Left ventricle myocardium inferior (tissue), 1 donor: ENCODE measurements around the gene SCARF1. TPM values are rescaled to one million over a fixed set of nuclear protein-coding genes. Genes with fewer than 3 reads are reported as not detected.

Source experiments
- DNase-seq: peaks from one replicate; pipeline ENCODE4 v3.0.0-alpha.2; 2020
- H3K27ac ChIP-seq: fragments of 200-600 bp; replicated peaks from 2 replicates; pipeline ENCODE4 v1.8.0; 2021
- H3K27me3 ChIP-seq: fragments of 200-600 bp; 2 replicates; pipeline ENCODE4 v1.8.0; 2021; ENCODE audit warnings: low read depth
- H3K36me3 ChIP-seq: fragments of 200-600 bp; 2 replicates; pipeline ENCODE4 v1.8.0; 2021
- H3K4me1 ChIP-seq: fragments of 200-600 bp; 2 replicates; pipeline ENCODE4 v1.8.0; 2021
- H3K4me3 ChIP-seq: fragments of 200-600 bp; 2 replicates; pipeline ENCODE4 v1.8.0; 2021; ENCODE audit warnings: mild to moderate bottlenecking, moderate library complexity
- H3K9me3 ChIP-seq: fragments of 200-600 bp; replicated peaks from 2 replicates; pipeline ENCODE4 v1.8.0; 2021
- CTCF ChIP-seq: fragments of 200-600 bp; IDR thresholded peaks from 2 replicates; pipeline ENCODE4 v1.8.0; 2021; ENCODE audit warnings: antibody characterized with exemption, mild to moderate bottlenecking, borderline replicate concordance
- intact Hi-C: fragments of 100-400 bp; cut with micrococcal nuclease; formaldehyde crosslinking; loops from one replicate; pipeline ENCODE4 v1.11.0; 2022
- total RNA-seq: library from RNA; stranded (reverse); fragmentation: NEBNext Ultra II Directional; extraction: Animal tissue kit (Norgen Biotek cat#: 25700); gene quantifications from one replicate; pipeline ENCODE4 v1.2.1, GENCODE V29; 2021
- donor health status: DM: no; HTN: yes; CAD: no; lungs with severe emphysema.

SCARF1 gene
- total RNA-seq, 1 donor from 2014 or later, result 12.2 TPM

DNA sequence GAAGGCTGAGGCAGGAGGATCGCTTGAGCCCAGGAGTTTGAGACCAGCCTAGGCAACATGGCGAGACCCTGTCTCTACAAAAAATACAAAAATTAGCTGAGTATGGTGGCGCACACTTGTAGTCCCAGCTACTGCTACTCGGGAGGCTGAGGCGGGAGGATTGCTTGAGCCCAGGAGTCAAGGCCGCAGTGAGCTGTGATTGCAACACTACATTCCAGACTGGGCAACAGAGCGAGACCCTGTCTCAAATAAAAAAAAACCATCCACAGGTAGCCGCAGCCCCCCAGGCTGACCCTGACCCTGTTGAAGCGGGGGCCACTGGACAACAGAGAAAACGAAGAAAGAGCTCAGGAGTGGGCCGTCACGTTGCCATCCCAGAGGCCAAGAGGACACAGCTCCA is 20.9 kb downstream of the SCARF1 start:
- H3K36me3 ChIP-seq, result no peaks in the 10 kb centered on the region
- H3K4me3 ChIP-seq, result no peak overlapping the region
- DNase-seq, result no peak
- H3K9me3 ChIP-seq, result no peaks in the 10 kb centered on the region
- intact Hi-C loops, result loop anchor here (10.0 kb wide), 1 partner anchor 50 kb away; no protein-coding TSS in a partner anchor
- H3K27ac ChIP-seq, result no peak overlapping the region
- no peaks in the 10 kb centered on the region for H3K27me3 ChIP-seq
- peaks cover 35% of the 10 kb centered on the region for H3K4me1 ChIP-seq
- TF ChIP-seq CTCF, result no peak

DNA sequence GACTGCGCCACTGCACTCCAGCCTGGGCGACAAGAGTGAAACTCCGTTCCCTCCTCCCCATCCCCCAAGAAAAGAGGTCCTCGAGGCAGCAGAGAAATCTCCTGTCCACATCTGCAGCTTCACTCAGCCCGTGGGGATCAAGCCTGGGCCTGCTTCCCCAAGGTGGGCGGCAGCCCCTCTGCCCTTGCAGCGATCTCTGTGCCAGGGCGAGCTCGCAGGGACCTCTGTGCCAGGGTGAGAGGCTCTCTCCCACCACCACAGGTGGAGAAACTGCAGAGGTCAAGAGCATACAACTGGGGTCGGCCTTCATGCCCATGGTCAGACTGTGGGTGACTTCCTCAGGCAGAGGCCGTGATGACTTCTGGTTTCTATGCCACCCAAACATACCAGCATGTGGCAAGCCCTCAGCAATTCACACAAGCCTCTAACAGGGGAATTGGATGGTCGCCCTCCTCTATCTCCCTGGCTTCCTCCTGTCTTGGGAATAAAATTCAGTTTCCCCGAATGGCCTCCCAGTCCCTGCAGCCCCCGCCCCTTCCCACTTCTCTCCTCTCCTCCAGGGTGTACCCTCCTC is 22.4 kb downstream of the SCARF1 start:
- H3K36me3 ChIP-seq, result no peaks in the 10 kb centered on the region
- H3K4me3 ChIP-seq, result no peak overlapping the region
- no peaks in the 10 kb centered on the region for H3K9me3 ChIP-seq
- no peaks in the 10 kb centered on the region for H3K27me3 ChIP-seq
- H3K27ac ChIP-seq, result no peak overlapping the region
- no peak for TF ChIP-seq CTCF
- intact Hi-C loops, result loop anchor here (10.0 kb wide), 1 partner anchor 48 kb away; no protein-coding TSS in a partner anchor
- DNase-seq, result no peak
- H3K4me1 ChIP-seq, result peaks cover 25% of the 10 kb centered on the region

- Histone ChIP-seq H3K9me3 (no peaks in the 10 kb centered on the region), H3K27me3 (no peaks in the 10 kb centered on the region), H3K27ac (no peak overlapping the region), H3K4me1 (peaks cover 16% of the 10 kb centered on the region), H3K36me3 (no peaks in the 10 kb centered on the region), H3K4me3 (no peak overlapping the region)
- no peak for DNase-seq
- TF ChIP-seq CTCF, result no peak
- intact Hi-C loops, result loop anchor here (10.0 kb wide), 1 partner anchor 47 kb away; no protein-coding TSS in a partner anchor
These were observed 24.1 kb downstream of the SCARF1 start for GRCh38 chr17:1621273-1621954.

DNA sequence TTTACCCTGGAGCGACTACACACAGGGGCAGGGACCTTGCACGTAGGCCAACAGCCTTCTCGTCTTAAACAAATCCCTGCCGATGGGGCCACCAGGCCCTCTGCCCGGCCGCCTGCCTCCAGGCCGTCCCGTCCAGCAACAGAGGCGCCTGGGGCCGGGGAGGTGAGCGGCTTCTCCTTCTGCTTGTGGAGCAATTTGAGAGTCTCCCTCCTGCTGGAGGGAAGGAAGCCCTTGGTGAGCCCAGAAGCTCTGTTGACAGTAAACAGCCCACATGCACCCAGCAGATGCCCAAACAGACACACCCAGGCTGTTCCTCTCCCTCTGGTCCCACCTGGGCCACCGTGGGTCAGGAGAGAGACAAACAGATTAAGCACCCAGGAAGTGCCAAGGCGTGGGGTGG is 25.0 kb downstream of the SCARF1 start:
- intact Hi-C loops, result loop anchor here (10.0 kb wide), 1 partner anchor 46 kb away; no protein-coding TSS in a partner anchor
- Histone ChIP-seq H3K36me3 (no peaks in the 10 kb centered on the region), H3K9me3 (no peaks in the 10 kb centered on the region), H3K27ac (no peak overlapping the region), H3K4me1 (peaks cover 11% of the 10 kb centered on the region), H3K27me3 (no peaks in the 10 kb centered on the region), H3K4me3 (no peak overlapping the region)
- DNase-seq, result no peak
- TF ChIP-seq CTCF, result no peak

- peak overlapping the region; percentile 57 for H3K27ac ChIP-seq
- peaks cover 11% of the 10 kb centered on the region for H3K4me1 ChIP-seq
- intact Hi-C loops, result no loop called here
- no peak for DNase-seq
- no peak for TF ChIP-seq CTCF
- peaks cover 3% of the 10 kb centered on the region for H3K36me3 ChIP-seq
- H3K4me3 ChIP-seq, result peak overlapping the region; percentile 10
- H3K9me3 ChIP-seq, result no peaks in the 10 kb centered on the region
- no peaks in the 10 kb centered on the region for H3K27me3 ChIP-seq
These were observed 27.8 kb downstream of the SCARF1 start for GRCh38 chr17:1617620-1618174.
